Measurements from ENCODE around the gene POLN.

GRCh38 chr4:2186865-2187172 is 55.1 kb downstream of the POLN start:
- TF ChIP-seq CTCF (IDR thresholded peaks at IDR 0.05) (no peak), POLR2A (IDR thresholded peaks at IDR 0.05) (no peak), POLR2AphosphoS5 (IDR thresholded peaks at IDR 0.05) (no peak)
